HepG2 (cell line): ENCODE results near the gene SLC22A23. TPM values are rescaled to one million over a fixed set of nuclear protein-coding genes. Genes with fewer than 3 reads are reported as not detected.

Source experiments
- ATAC-seq: fragments of 200-7000 bp; cut with Tn5 transposase; 3 replicates; pipeline ENCODE4 v1.9.1; 2020; ENCODE audit warnings: mild to moderate bottlenecking, moderate library complexity
- BruUV-seq: library from RNA; stranded (reverse); fragments of 400-500 nt; replicated peaks from 2 replicates; lab custom pipeline; 2021; lab: Mats Ljungman, UMichigan
- CTCF ChIA-PET: fragments of 300-600 bp; formaldehyde crosslinking; extraction: SDS; loops from one replicate; lab custom pipeline; 2021; ENCODE audit warnings: low total read pairs, inconsistent platforms, low intra/inter-chr PET ratio; lab: Yijun Ruan, JAX
- POLR2A ChIA-PET: fragments of 350-600 bp; sonication (Branson Sonifier 250); formaldehyde crosslinking; loops from one replicate; lab custom pipeline; 2020; ENCODE audit warnings: antibody characterized with exemption, inconsistent platforms; lab: Yijun Ruan, JAX
- DNase-seq: peaks from one replicate; pipeline ENCODE4 v3.0.0-alpha.2; 2015; ENCODE audit warnings: low spot score
- FAIRE-seq: peaks from 3 replicates; lab custom pipeline; 2011; peaks lifted over from hg19 to GRCh38; lab: Jason Lieb, UNC
- H2AFZ ChIP-seq: one replicate; pipeline ENCODE4 v1.6.1; 2011; ENCODE audit warnings: low read length, inconsistent platforms
- H3K27ac ChIP-seq: fragments of 300-600 bp; 3 replicates; pipeline ENCODE4 v1.8.0; 2011; ENCODE audit warnings: mixed run types, mild to moderate bottlenecking, mixed read lengths, low read length, inconsistent platforms; ENCODE audit not compliant: insufficient read depth; ENCODE audit errors: extremely low read length
- H3K27me3 ChIP-seq, 2 experiments: fragments of 200-600 bp in 1 of 2; 2 replicates in 1 of 2; 3 replicates in 1 of 2; pipeline versions ENCODE4 v1.6.0 to v1.8.0; 2011; ENCODE audit warnings: low read length in 2 of 2, mild to moderate bottlenecking in 2 of 2, moderate library complexity in 2 of 2, inconsistent platforms in 1 of 2; ENCODE audit not compliant: insufficient read depth in 2 of 2, control insufficient read depth in 1 of 2
- H3K36me3 ChIP-seq, 2 experiments: fragments of 200-600 bp in 1 of 2; replicated peaks in 1 of 2; 2 replicates in 1 of 2; 3 replicates in 1 of 2; pipeline versions ENCODE4 v1.5.1 to v1.8.0; 2011; ENCODE audit warnings: low read length in 2 of 2, inconsistent platforms in 1 of 2; ENCODE audit not compliant: insufficient read depth in 2 of 2, control insufficient read depth in 1 of 2
- H3K4me1 ChIP-seq: 2 replicates; pipeline ENCODE4 v1.5.1; 2012; ENCODE audit warnings: low read length, inconsistent platforms; ENCODE audit not compliant: insufficient read depth
- H3K4me2 ChIP-seq: 2 replicates; pipeline ENCODE4 v1.6.0; 2011; ENCODE audit warnings: low read depth, low read length, inconsistent platforms
- H3K4me3 ChIP-seq, 3 experiments: fragments of 200-600 bp in 1 of 3; sonication (generic), shearing (Covaris generic) in 1 of 3; replicated peaks in 1 of 3; 2 replicates each; pipeline ENCODE4 v1.5.1; 2011 to 2016; ENCODE audit warnings: low read length in 3 of 3, inconsistent platforms in 2 of 3, low read depth in 2 of 3, mild to moderate bottlenecking in 2 of 3, control low read depth in 1 of 3, mixed read lengths in 1 of 3; ENCODE audit not compliant: insufficient read depth in 1 of 3
- H3K79me2 ChIP-seq: one replicate; pipeline ENCODE4 v1.6.1; 2011; ENCODE audit warnings: low read length, inconsistent platforms; ENCODE audit not compliant: insufficient read depth
- H3K9ac ChIP-seq: 2 replicates; pipeline ENCODE4 v1.6.0; 2011; ENCODE audit warnings: mild to moderate bottlenecking, low read depth, low read length, inconsistent platforms; ENCODE audit not compliant: insufficient read depth
- H3K9me3 ChIP-seq: 2 replicates; pipeline ENCODE4 v1.5.1; 2012; ENCODE audit warnings: mild to moderate bottlenecking, low read length
- H4K20me1 ChIP-seq: 2 replicates; pipeline ENCODE4 v1.6.0; 2011; ENCODE audit warnings: inconsistent platforms, mild to moderate bottlenecking, low read length, moderate library complexity; ENCODE audit not compliant: insufficient read depth
- CHCHD3 ChIP-seq: sonication (generic); formaldehyde crosslinking; IDR thresholded peaks from 2 replicates; pipeline ENCODE4 v1.8.0; 2022; ENCODE audit warnings: mild to moderate bottlenecking, missing genetic modification reagents, moderate library complexity
- CTCF ChIP-seq: sonication (generic); formaldehyde crosslinking; IDR thresholded peaks from 2 replicates; pipeline ENCODE4 v1.5.0; 2020; ENCODE audit warnings: mild to moderate bottlenecking, missing genetic modification reagents, moderate library complexity
- JARID2 ChIP-seq: sonication (generic); formaldehyde crosslinking; IDR thresholded peaks from 2 replicates; pipeline ENCODE4 v1.8.1; 2023; ENCODE audit warnings: missing genetic modification reagents, inconsistent platforms; ENCODE audit not compliant: insufficient replicate concordance
- RBM22 ChIP-seq: fragments of 200-400 bp; formaldehyde crosslinking; optimal IDR thresholded peaks from 2 replicates; pipeline ENCODE3; 2017; ENCODE audit warnings: mild to moderate bottlenecking, low read length, moderate library complexity
- ZBTB4 ChIP-seq: sonication (generic); formaldehyde crosslinking; IDR thresholded peaks from 2 replicates; pipeline ENCODE4 v1.4.0; 2020; ENCODE audit warnings: missing genetic modification reagents, mild to moderate bottlenecking, borderline replicate concordance
- ZNF17 ChIP-seq: sonication (generic); formaldehyde crosslinking; IDR thresholded peaks from 2 replicates; pipeline ENCODE4 v1.5.0; 2020; ENCODE audit warnings: mild to moderate bottlenecking, missing genetic modification reagents
- WGBS: methylation state at CpG from one replicate; pipeline ENCODE4 v1.1.6; 2017; ENCODE audit warnings: low lambda C conversion rate; 5-methylcytosine and 5-hydroxymethylcytosine counted together
- in situ Hi-C: cut with HindIII; loops from 2 replicates; pipeline ENCODE4 v1.10.0; 2017; ENCODE audit warnings: low pct_unique_long_range_greater_than_20kb; ENCODE audit not compliant: extremely low pct_ligation_motif_present
- intact Hi-C: fragments of 100-400 bp; cut with micrococcal nuclease; formaldehyde crosslinking; loops from one replicate; pipeline ENCODE4 v1.10.0; 2022; ENCODE audit not compliant: unreplicated experiment
- polyA plus RNA-seq, 8 experiments: library from polyadenylated mRNA; depleted of rRNA in 3 of 8; stranded (reverse) in 7 of 8; unstranded in 1 of 8; fragments of >200 nt; fragmentation: Illumina TruSeq in 4 of 8; extraction: Trizol in 4 of 8; gene quantifications; 2 replicates each; pipeline versions ENCODE4 v1.2.1 to v1.2.3, GENCODE V29; 2011 to 2016; ENCODE audit warnings: low read depth in 4 of 8, missing spikeins in 1 of 8, mixed read lengths in 1 of 8; ENCODE audit not compliant: insufficient read depth in 1 of 8
- total RNA-seq, 5 experiments: library from RNA; depleted of rRNA; stranded (reverse); fragments of >200 nt; fragmentation: Illumina TruSeq; extraction: Trizol; gene quantifications; 2 replicates each; pipeline ENCODE4 v1.2.3, GENCODE V29; 2016; ENCODE audit warnings: low read depth in 1 of 5

Gene SLC22A23
- total and polyA plus RNA-seq, 2 of the 13 experiments (the other 11 are each of a cell fraction or from before 2014, with no cell fraction given), result 11.8 to 17.5 TPM

- no peak; the same call in 1 of the 3 replicates for ATAC-seq
- H3K27me3 ChIP-seq, result no peaks in the 10 kb centered on the region
- CTCF ChIA-PET, result no interaction called here
- in situ Hi-C loops, result no loop called here
- H3K4me3 ChIP-seq, result no peak overlapping the region
- intact Hi-C loops, result no loop called here
- H3K4me2 ChIP-seq, result no peak overlapping the region
- TF ChIP-seq RBM22 (peak; percentile 36), JARID2 (CRISPR knock-in tag) (no peak), ZNF17 (no peak), CHCHD3 (CRISPR knock-in tag) (0 out of 2 replicates have a peak, but pooled peaks have one; percentile 42), ZBTB4 (CRISPR knock-in tag) (0 out of 2 replicates have a peak, but pooled peaks have one; percentile 42), CTCF (CRISPR knock-in tag) (0 out of 2 replicates have a peak, but pooled peaks have one; percentile 30)
- no peak for DNase-seq
- no peak for FAIRE-seq
- 89% methylated on average over 6 of the region's 6 CpGs for WGBS
- no peaks in the 10 kb centered on the region for H3K4me1 ChIP-seq
- BruUV-seq, result no TSS peak
- no peaks in the 10 kb centered on the region for H3K9me3 ChIP-seq
- POLR2A ChIA-PET, result no interaction called here
- H3K36me3 ChIP-seq, result peaks cover 0 to 6% of the 10 kb centered on the region in 2 experiments; a peak in 4 of 5 replicates
- H3K27ac ChIP-seq, result no peak overlapping the region
- H2AFZ ChIP-seq, result no peak overlapping the region
- H3K79me2 ChIP-seq, result peaks cover 10% of the 10 kb centered on the region
- no peak overlapping the region for H3K9ac ChIP-seq
- H4K20me1 ChIP-seq, result no peaks in the 10 kb centered on the region
Observed at GRCh38 chr6:3330199-3330598, 126.7 kb downstream of the SLC22A23 start.
